PC-9 (cell line): ENCODE data around the gene ZNF787. TPM values are rescaled to one million over a fixed set of nuclear protein-coding genes. Genes with fewer than 3 reads are reported as not detected.

ENCODE experiments used
- BruUV-seq: library from RNA; stranded (reverse); fragments of 400-500 nt; replicated peaks from 2 replicates; lab custom pipeline; 2021; lab: Mats Ljungman, UMichigan
- CTCF ChIA-PET: fragments of 300-600 bp; sonication (Branson Sonifier 250); formaldehyde crosslinking; loops from one replicate; lab custom pipeline; 2022; ENCODE audit warnings: antibody characterized with exemption; lab: Charles Lee
- POLR2A ChIA-PET: fragments of 300-600 bp; sonication (Branson Sonifier 250); formaldehyde crosslinking; loops from one replicate; lab custom pipeline; 2022; ENCODE audit warnings: antibody characterized with exemption; ENCODE audit not compliant: unreplicated experiment; lab: Charles Lee
- DNase-seq, 2 experiments: peaks; one replicate each; pipeline versions ENCODE4 v3.0.0 to v3.0.0-alpha.2; 2015 to 2022; ENCODE audit warnings: mixed read lengths in 1 of 2
- H2AFZ ChIP-seq: fragments of 200-600 bp; sonication (generic); 2 replicates; pipeline ENCODE4 v1.8.1; 2017; ENCODE audit warnings: antibody characterized with exemption
- H3F3A ChIP-seq: fragments of 200-600 bp; sonication (generic); 2 replicates; pipeline ENCODE4 v1.8.1; 2017; ENCODE audit warnings: antibody characterized with exemption, mild to moderate bottlenecking, low read depth; ENCODE audit not compliant: insufficient read depth
- H3K27ac ChIP-seq: fragments of 200-600 bp; sonication (generic); 2 replicates; pipeline ENCODE4 v1.6.1; 2016; ENCODE audit warnings: mixed run types
- H3K27me3 ChIP-seq: fragments of 200-600 bp; sonication (generic); 2 replicates; pipeline ENCODE4 v1.6.1; 2016; ENCODE audit warnings: low read depth, mixed run types; ENCODE audit not compliant: insufficient read depth
- H3K36me3 ChIP-seq: fragments of 200-600 bp; sonication (generic); 2 replicates; pipeline ENCODE4 v1.6.1; 2016; ENCODE audit warnings: low read depth, mixed run types
- H3K4me1 ChIP-seq: fragments of 200-600 bp; sonication (generic); replicated peaks from 2 replicates; pipeline ENCODE4 v1.6.1; 2016; ENCODE audit warnings: mixed run types; ENCODE audit not compliant: insufficient read depth
- H3K4me2 ChIP-seq: fragments of 200-600 bp; sonication (generic); 2 replicates; pipeline ENCODE4 v1.6.1; 2017; ENCODE audit warnings: mixed run types
- H3K4me3 ChIP-seq: fragments of 200-600 bp; sonication (generic); 2 replicates; pipeline ENCODE4 v1.6.1; 2016; ENCODE audit warnings: mixed run types
- H3K79me2 ChIP-seq: fragments of 200-600 bp; sonication (generic); 2 replicates; pipeline ENCODE4 v1.6.1; 2017; ENCODE audit warnings: low read depth, mixed run types
- H3K9me2 ChIP-seq: fragments of 200-600 bp; sonication (generic); 2 replicates; pipeline ENCODE4 v1.8.1; 2017; ENCODE audit warnings: mild to moderate bottlenecking; ENCODE audit not compliant: insufficient read depth
- H3K9me3 ChIP-seq: fragments of 200-600 bp; sonication (generic); 2 replicates; pipeline ENCODE4 v1.8.1; 2016; ENCODE audit warnings: low read depth; ENCODE audit not compliant: insufficient read depth
- H4K20me1 ChIP-seq: fragments of 200-600 bp; sonication (generic); 2 replicates; pipeline ENCODE4 v1.8.1; 2017; ENCODE audit not compliant: insufficient read depth
- CTCF ChIP-seq: fragments of 200-600 bp; sonication (generic); conservative IDR thresholded peaks from 2 replicates; pipeline ENCODE4 v1.6.1; 2017; ENCODE audit warnings: mixed run types, antibody characterized with exemption, mild to moderate bottlenecking, moderate library complexity
- EZH2 ChIP-seq: fragments of 200-600 bp; sonication (generic); IDR thresholded peaks from 2 replicates; pipeline ENCODE4 v1.8.0; 2017; ENCODE audit warnings: antibody characterized with exemption, low read depth
- intact Hi-C: fragments of 100-400 bp; cut with micrococcal nuclease; formaldehyde crosslinking; loops from one replicate; pipeline ENCODE4 v1.10.0; 2022; ENCODE audit not compliant: unreplicated experiment
- total RNA-seq: library from RNA; stranded (reverse); gene quantifications from 2 replicates; pipeline ENCODE4 v1.2.3, GENCODE V29; 2021

ZNF787 gene
- total RNA-seq, 1 experiment from 2014 or later, result 51.4 TPM

GRCh38 chr19:56123266-56123891 is 2.3 kb upstream of the ZNF787 start:
- Histone ChIP-seq H3K4me3 (no peak overlapping the region), H4K20me1 (peaks cover 18% of the 10 kb centered on the region), H2AFZ (no peak overlapping the region), H3K27me3 (no peaks in the 10 kb centered on the region), H3K79me2 (peaks cover 22% of the 10 kb centered on the region), H3F3A (peaks cover 22% of the 10 kb centered on the region; the same call in 1 of the 2 replicates), H3K36me3 (0 out of 2 replicates have a peak, but pooled peaks cover 10% of the 10 kb centered on the region), H3K9me2 (no peaks in the 10 kb centered on the region), H3K9me3 (no peaks in the 10 kb centered on the region), H3K4me2 (no peak overlapping the region), H3K4me1 (peaks cover 10% of the 10 kb centered on the region), H3K27ac (no peak overlapping the region)
- DNase-seq, result peak in 1 of 2 experiments; percentile 12
- BruUV-seq, result no TSS peak
- ChIA-PET POLR2A (no interaction called here), CTCF (no interaction called here)
- TF ChIP-seq CTCF (no peak), EZH2 (no peak)
- intact Hi-C loops, result no loop called here

- H2AFZ ChIP-seq, result peak overlapping the region; percentile 68
- peak overlapping the region; percentile 81 for H3K27ac ChIP-seq
- TSS peak; percentile 55 for BruUV-seq
- H3K4me1 ChIP-seq, result peaks cover 10% of the 10 kb centered on the region
- no peaks in the 10 kb centered on the region for H3K9me2 ChIP-seq
- peaks cover 22% of the 10 kb centered on the region; the same call in 1 of the 2 replicates for H3F3A ChIP-seq
- no peaks in the 10 kb centered on the region for H3K9me3 ChIP-seq
- peak; percentile 75 to 80 for DNase-seq
- H3K36me3 ChIP-seq, result 0 out of 2 replicates have a peak, but pooled peaks cover 10% of the 10 kb centered on the region
- no peak for TF ChIP-seq EZH2
- TF ChIP-seq CTCF, result 0 out of 2 replicates have a peak, but pooled peaks have one; percentile 19
- H3K79me2 ChIP-seq, result peaks cover 50% of the 10 kb centered on the region
- H3K4me2 ChIP-seq, result peak overlapping the region; percentile 96
- H3K4me3 ChIP-seq, result peak overlapping the region; percentile 94
- intact Hi-C loops, result loop anchor here (1.0 kb wide), 3 partner anchors 21 to 194 kb away; partner anchors contain the start of genes ZNF444 and ZSCAN5A
- ChIA-PET CTCF (interaction anchor here (0.6 kb wide), 2 partner anchors 95 to 445 kb away, joined by 4 to 7 read pairs; no protein-coding TSS in a partner anchor), POLR2A (interaction anchor here (0.5 to 0.9 kb wide), 5 partner anchors 14 to 748 kb away, joined by 5 to 7 read pairs (median 6); partner anchors contain the start of genes FIZ1 and ZNF444)
- no peaks in the 10 kb centered on the region for H3K27me3 ChIP-seq
- H4K20me1 ChIP-seq, result peaks cover 43% of the 10 kb centered on the region
These were observed 520 bp downstream of the ZNF787 start for GRCh38 chr19:56120371-56121179.

DNA sequence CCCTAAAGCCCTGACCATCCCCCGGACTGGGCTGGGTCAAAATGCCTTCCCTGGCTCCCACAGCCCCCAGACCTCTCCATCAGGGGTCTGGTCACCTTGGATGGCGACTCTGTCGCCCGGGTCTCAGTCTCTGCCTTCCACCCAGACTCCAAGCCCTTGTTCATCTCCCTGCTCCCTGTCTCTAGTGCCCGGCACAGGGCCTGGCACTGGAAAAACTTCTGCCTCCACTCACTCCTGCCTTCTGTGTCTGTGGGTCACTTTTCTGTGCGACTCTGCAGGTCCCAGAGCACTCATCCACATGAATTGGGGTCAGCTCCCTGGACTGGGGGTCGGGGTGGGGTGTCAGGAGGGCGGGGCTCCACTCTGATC is 1.1 kb downstream of the ZNF787 start:
- intact Hi-C loops, result no loop called here
- H2AFZ ChIP-seq, result no peak overlapping the region
- BruUV-seq, result no TSS peak
- no peak for TF ChIP-seq EZH2
- TF ChIP-seq CTCF, result no peak
- peaks cover 22% of the 10 kb centered on the region; the same call in 1 of the 2 replicates for H3F3A ChIP-seq
- H3K36me3 ChIP-seq, result 0 out of 2 replicates have a peak, but pooled peaks cover 10% of the 10 kb centered on the region
- H3K27ac ChIP-seq, result peak overlapping the region; percentile 81
- DNase-seq, result peak in 1 of 2 experiments; percentile 11
- no peaks in the 10 kb centered on the region for H3K9me3 ChIP-seq
- peaks cover 49% of the 10 kb centered on the region for H4K20me1 ChIP-seq
- CTCF ChIA-PET, result interaction anchor here (0.6 kb wide), 1 partner anchor 444 kb away, joined by 7 read pairs; no protein-coding TSS in a partner anchor
- H3K27me3 ChIP-seq, result no peaks in the 10 kb centered on the region
- POLR2A ChIA-PET, result no interaction called here
- H3K79me2 ChIP-seq, result peaks cover 56% of the 10 kb centered on the region
- peak overlapping the region; percentile 94 for H3K4me3 ChIP-seq
- H3K9me2 ChIP-seq, result no peaks in the 10 kb centered on the region
- H3K4me1 ChIP-seq, result peaks cover 10% of the 10 kb centered on the region
- peak overlapping the region; percentile 96 for H3K4me2 ChIP-seq
